Measurements from ENCODE around the gene DSCAM.

DNA sequence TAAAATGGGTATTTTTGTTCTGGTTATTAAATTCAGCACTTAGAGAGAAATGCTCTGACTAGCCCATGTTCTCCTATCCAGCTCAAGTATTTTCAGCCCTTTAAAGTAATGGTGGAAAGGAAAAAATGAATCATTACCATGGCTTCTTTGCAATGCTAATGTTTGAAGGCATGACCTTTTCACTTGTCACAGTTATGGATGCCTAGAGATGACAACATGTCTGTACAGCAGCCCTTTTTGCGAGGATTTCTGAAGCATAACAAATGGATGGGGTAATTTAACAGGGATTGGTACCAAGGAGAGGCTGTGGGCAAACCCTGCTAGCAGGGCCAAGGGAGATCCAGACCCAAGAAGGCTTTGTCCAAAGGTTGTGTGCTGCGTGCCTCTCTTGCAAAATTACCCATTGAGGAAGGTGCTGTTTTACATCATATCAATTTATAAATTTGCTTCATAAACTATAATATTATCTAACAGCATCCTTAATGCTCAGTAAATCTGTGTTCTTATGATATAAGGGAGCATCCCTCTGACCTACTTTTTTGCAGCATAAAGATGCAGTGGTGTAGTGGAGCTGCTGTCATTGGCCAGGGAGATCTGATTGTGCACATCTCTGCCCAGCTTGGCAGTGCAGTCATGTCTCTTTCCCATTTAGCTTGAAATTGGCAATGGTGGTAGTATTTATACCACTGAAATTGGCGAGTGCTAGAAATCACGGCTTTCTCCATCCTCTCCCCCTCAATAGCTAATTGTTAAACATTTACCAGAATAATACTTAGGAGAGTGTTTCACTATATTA, 652.6 kb downstream of the DSCAM start:
- TF ChIP-seq, protein P1, sequence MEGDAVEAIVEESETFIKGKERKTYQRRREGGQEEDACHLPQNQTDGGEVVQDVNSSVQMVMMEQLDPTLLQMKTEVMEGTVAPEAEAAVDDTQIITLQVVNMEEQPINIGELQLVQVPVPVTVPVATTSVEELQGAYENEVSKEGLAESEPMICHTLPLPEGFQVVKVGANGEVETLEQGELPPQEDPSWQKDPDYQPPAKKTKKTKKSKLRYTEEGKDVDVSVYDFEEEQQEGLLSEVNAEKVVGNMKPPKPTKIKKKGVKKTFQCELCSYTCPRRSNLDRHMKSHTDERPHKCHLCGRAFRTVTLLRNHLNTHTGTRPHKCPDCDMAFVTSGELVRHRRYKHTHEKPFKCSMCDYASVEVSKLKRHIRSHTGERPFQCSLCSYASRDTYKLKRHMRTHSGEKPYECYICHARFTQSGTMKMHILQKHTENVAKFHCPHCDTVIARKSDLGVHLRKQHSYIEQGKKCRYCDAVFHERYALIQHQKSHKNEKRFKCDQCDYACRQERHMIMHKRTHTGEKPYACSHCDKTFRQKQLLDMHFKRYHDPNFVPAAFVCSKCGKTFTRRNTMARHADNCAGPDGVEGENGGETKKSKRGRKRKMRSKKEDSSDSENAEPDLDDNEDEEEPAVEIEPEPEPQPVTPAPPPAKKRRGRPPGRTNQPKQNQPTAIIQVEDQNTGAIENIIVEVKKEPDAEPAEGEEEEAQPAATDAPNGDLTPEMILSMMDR (IDR thresholded peaks at IDR 0.05) = no peak
- TF ChIP-seq POLR2AphosphoS5 (IDR thresholded peaks at IDR 0.05) (no peak), POLR2A (IDR thresholded peaks at IDR 0.05) (no peak)

Data from gastroesophageal sphincter (tissue), 3 donors.